Kidney glomerular epithelial cell (primary cell): Measurements from ENCODE around the gene SPINT3.

Experiments used
- DNase-seq: peaks from one replicate; lab custom pipeline; 2025; lab: John Stamatoyannopoulos, UW

The SPINT3 gene, protein sequence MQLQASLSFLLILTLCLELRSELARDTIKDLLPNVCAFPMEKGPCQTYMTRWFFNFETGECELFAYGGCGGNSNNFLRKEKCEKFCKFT

DNA sequence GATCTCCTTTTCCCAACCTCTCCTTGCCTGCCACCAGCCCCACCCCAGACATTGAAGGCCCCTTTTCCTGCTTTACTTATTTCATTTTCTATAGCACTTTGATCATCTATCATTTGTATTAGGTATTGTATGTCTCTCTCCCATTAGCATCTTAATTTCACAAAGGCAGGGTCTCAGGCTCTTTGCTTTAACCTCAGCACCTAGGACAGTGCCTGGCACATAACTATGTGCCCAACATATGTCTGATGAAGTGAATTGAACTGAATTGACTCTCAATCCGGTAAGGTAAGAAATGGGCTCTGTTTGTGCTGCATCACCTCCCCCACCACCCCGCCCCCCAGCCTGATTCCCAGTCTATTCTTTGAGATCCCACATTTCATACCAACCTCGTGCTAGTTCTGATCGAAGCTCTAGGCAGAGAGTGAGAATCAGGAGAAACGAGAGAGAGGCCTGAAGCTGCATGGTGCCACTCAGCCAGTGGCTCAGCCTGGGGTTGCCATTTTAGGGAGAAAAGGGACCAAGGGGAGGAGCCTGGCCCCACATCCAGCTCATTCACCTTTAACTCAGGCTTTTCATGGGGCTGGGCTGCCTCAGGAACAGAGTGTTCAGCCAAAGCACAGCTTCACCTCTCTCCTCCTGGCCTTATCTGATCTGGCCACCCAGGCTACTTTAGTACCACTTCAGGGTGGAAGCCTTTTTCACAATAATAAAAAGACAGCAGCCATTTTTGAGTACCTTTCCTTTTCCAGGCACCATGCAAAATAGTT is at the start of gene SPINT3:
Gene SPINT3 (minus strand): TSS at position 476 of the 767 bp plus-strand sequence. CDS start 14 bp downstream, at position 462.
- no peak for DNase-seq

DNA sequence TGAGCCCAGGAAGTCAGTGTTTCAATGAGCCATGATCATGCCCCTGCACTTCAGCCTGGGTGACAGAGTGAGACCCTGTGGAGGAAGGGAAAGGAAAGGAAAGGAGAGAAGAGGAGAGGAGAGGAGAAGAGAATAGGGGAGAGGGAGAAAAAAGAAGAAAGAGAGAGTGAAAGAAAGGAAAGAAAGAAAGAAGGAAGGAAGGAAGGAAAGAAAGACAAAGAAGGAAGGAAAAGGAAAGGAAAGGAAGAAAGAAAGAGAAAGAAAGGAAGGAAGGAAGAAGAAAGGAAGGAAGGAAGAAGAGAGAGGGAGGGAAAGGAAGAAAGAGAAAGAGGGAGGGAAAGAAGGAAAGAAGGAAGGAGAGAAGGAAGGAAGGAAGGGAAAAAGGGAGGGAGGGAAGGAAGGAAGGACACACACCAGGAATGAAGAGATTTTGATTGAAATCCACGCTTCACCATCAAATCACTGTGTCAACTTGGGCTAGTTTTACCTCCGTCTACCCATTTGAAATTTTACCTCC is 49.4 kb upstream of the SPINT3 start:
- DNase-seq = no peak

DNA sequence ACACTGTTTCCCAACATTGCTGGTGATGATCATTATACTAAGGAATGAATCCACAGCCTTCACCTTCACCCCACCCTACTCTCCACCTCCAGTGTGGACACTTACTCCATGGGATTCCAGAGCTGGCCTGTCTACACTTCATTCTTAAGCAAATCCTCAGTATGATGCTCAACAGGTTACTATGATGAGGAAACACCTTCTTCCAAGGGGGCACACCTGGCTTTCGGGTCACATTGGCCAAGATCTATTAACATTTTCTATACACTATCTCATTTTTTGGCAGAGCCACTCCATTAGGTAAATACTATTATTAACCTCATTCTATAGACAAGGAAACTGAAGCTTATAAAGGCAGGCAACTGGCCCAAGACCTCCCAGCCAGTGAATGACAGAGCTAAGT is 39.8 kb upstream of the SPINT3 start:
- no peak for DNase-seq

DNA sequence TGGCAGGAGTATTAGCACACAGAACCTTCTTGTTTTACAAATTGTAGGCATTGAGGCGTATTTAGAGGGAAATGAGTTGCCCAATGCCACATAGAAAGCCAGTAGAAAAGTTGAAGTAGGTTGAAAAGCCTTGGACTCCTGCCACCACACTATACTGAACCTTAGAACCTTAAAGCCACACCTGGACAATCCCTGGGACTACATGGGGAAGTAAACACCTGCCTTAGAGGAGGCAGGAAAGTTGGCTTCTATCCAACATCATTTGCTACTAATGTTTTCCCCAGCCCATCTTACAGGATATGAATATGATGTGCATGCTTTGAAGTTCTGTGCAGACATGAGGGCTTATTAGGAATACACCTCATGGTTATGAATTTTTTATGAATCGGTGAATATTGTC is 37.0 kb upstream of the SPINT3 start:
- DNase-seq = no peak

DNA sequence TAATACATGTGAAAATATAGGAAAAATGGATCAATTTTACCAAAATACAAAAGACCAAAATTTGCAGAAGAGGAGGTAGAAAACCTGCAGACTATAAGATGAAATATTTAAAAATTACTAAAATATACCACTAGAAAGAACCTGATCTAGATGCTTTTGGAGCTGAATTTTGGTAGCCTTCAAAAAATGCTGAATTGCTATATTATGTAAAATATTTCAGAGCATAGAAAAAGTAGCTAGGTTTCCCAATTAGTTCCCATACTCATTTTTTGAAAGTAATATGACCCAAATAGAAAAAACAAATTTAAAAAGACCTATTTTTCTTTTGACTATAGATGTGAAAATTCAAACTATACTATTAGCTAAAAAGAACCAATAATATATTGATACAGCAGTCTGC is 35.3 kb upstream of the SPINT3 start:
- DNase-seq = no peak

DNA sequence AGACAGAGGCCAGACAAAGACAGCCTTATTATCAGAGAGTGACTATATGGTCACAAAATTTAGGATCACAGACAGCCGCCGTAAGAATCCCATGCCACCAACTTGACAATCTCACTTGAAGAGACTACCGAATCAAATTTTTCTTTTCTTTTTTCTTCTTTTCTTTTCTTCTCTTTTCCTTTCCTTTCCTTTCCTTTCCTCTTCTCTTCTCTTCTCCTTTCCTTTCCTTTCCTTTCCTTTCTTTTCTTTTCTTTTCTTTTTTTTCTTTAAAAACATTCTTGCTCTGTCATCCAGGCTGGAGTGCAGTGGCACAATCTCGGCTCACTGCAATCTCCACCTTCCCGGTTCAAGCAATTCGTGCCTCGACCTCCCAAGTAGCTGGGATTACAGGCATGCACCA is 33.0 kb upstream of the SPINT3 start:
- DNase-seq = no peak

DNA sequence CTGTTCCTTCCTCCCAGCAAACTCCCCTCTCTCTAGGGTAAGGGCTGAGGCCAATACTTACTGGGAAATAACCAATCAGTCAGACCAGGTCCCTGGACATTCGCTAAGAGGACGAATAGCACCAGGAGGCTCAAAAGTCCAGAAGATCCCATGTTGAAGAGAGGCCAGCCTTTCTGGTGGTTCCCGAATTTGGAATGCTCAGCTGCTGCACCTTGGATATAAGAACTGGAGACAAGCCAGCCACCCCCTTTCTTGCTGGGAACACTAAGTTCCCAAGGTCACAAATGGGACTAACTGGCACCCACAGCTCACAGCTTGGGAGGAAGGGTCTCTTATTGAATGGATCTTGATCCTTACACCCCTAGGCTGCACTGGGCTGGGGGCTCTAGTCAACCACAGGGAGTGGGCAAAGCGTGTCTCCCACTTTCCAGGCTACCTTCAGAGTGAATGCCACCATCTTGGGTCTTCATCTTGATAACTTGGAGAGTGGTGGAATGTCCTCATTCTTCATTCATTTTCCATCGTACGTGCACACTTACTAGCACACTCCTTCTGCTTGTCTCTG is 31.9 kb upstream of the SPINT3 start, which contains the start of gene EPPIN:
Gene EPPIN (minus strand): TSS at position 196 of the 565 bp plus-strand sequence. CDS start 44 bp downstream, at position 152.
- no peak for DNase-seq

DNA sequence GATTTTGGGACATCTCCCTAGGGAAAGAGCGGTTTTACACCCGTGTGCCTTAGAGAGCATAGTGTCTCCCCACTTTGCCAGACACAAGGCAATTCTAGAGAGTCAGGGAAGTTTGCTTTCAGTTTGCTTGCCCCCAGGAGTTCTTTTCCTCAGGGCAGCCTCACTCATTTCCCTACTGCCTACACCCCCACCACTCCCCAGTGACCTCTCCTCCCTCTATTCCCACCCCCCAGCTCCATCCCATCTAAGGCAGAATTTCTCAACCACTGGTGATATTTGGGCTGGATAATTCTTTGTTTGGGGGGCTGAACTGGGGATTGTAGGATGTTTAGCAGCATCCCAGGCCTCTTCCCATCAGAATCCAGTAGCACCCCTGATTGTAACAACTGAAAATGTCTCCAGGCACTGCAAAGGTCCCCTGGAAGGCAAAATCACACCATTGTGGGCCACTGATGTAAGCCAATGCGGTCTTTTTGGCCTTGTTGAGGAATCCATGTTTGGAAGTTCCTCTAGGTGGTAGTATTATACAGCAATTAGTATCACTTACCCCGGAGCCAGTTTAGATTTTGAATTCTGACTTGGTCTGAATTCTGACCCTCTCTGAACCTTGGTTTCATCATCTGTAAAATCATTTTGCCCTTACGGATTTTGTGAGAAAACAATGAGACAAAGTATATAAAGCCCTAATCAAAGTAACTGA is 30.5 kb upstream of the SPINT3 start:
- peak; percentile 40 for DNase-seq

DNA sequence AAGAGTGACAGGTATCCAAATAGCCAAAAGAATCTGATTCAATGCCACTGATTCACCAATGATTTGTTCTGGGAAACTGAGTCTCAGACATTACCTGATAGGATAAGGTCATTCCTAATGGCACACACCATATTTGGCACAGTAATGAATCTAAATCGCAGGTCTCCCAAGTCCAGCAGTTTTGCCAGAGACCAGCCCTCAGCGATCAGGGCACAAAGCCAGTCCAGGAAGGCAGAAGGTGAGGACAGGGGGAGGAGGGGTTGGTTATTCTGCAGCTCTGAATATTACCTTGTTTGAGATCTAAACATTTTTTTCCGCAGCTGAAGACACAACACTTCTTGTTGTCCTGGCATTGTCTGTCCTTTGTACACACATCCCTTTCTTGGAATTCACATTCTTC is 29.9 kb upstream of the SPINT3 start:
- DNase-seq = no peak

DNA sequence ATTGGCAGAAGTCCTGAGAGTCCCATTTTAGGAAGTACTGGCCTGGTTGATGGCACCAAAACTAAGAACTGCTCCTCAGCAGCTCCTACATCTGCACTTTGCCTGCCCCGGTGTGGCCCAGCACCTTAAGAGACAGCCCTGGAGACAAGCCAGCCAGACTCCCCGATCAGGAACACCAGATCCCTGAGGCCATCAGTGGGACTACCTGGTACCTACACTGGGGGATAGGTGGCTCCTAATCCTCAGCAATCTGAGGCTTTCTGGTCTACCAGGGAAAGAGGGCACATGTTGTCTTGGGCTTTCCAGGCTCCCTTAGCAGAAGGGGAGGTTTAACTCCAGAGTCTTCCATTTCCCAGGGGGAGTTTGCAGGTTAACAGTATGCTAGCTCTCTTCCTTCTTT is 24.0 kb upstream of the SPINT3 start, which contains the start of gene WFDC6:
Gene WFDC6 (minus strand): TSS at position 101 of the 400 bp plus-strand sequence. CDS start 75 bp downstream, at position 26.
- DNase-seq = no peak

DNA sequence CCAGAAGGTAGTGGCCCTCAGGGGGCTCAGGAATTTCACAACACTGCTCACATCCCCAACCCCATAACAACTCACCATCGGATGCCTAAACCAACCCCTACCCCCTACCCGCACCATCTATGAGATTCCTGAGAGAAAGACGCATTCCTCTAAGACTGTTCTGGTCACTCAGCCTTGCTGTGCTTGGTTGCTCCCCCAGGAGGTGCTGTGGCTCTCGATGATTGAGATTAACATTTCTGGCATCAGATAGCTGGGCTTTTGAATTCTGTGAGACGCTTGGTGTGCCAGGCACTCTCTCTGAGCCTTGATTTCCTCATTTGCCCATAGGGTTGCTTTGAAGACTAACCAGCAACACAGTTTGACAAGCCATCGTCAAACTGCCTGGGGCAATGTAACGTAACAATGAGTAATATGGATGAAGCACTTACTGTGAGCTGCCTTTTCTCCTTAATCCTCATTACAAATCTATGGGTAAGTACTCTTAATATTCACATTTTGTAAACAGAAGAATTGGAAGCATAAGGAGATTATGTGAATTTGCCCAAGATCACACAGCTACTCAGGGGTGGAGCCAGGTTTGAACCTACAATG is 22.9 kb upstream of the SPINT3 start:
- no peak for DNase-seq

DNA sequence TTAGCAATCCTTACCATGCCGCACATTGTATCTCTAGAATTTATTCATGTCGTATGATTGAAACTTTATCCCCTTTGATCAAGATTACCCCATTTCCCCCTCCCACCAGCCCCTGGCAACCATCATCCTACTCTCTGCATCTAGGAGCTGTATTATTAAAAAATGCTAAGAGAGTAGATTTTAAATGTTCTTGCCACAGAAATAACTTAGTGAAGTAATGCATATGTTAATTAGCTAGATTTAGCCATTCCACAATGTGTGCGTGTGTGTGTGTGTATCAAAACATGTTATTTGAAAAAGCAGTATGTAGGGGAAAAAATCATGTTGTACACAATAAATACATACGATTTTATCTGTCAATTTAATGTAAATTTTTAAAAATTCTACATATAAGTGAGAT is 11.9 kb upstream of the SPINT3 start:
- no peak for DNase-seq

DNA sequence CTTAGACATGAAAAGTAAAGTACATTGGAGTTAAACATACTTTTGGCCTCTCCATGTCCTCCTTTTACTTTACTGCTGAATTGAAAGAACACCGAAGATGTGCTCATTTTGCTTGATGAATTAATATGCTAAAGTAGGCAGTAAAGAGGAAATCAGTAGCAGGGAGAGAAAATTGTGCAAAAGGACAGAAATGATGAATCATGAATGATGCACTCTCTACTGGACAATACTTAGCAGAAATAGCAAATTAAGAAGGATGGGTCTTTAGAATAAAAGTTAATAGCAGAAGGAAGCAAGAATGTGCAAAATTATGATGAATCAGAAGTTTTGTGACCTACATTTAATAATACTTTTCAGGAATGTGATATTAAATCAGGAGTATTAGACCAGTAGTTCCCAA is 8.4 kb upstream of the SPINT3 start:
- DNase-seq = no peak

DNA sequence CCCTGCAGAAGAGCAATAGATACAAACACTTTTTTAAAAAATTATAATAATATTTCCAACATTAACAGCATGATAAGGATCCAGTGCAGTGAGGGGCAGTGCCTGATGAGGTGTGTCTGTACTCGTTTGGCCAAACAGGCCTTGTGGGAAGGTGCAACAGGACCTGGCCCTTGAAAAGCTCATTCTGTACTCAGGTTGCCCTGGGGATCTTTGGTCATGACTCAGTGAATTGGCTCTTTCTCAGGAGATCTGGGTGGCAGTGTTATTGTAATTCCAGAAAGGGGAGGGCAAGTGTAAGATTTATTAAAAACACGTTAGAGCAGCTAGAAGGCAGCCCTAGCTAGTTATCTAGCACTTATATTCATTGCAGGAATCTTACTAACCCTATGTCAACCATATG is 2.9 kb upstream of the SPINT3 start:
- DNase-seq = peak; percentile 39

DNA sequence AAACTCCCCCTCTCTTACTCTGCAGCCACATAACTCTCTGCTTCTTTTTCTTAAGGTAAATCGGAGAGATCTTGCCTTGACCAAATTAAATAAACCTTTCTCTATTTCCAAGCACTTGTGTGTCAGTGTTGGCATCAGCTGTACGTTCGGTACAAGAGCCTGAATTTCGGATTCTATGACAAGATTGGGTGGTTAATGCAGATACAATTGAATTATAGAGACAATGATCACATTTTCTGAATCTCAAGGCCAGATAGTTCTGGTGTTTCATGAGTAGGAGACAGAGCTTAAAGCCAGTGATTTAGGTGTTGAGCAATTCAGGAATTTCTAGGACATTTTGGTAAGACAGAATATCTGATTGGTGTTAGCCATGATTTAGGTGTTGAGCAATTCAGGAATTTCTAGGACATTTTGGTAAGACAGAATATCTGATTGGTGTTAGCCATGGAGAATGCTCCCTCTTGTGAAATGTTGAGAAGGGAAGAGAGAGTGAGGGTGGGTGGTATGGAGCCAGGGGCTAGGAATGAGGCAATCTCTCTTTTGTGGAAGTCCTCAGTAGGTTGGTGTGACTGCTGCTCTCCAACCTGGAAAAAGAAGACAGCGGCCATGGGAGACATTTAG is 5.1 kb downstream of the SPINT3 start:
- no peak for DNase-seq

DNA sequence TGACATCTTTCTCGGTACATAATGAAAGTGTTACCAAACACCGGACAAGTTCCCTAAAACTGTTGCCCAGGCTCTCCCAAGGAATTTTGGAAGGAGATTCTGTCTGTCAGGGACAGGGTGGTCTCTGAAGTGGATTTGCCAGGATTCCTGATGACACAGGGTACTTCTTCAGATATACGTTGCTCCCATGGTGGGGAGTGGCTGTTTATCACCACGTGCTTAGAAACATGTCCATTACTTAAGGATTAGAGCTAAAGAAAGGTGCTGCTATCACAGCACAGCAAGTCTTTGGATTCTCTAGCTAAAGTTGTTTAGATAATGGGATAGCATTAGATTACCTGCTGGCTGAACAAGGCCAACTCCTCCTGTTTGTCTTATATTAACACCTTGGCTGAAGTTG is 6.3 kb downstream of the SPINT3 start:
- no peak for DNase-seq

DNA sequence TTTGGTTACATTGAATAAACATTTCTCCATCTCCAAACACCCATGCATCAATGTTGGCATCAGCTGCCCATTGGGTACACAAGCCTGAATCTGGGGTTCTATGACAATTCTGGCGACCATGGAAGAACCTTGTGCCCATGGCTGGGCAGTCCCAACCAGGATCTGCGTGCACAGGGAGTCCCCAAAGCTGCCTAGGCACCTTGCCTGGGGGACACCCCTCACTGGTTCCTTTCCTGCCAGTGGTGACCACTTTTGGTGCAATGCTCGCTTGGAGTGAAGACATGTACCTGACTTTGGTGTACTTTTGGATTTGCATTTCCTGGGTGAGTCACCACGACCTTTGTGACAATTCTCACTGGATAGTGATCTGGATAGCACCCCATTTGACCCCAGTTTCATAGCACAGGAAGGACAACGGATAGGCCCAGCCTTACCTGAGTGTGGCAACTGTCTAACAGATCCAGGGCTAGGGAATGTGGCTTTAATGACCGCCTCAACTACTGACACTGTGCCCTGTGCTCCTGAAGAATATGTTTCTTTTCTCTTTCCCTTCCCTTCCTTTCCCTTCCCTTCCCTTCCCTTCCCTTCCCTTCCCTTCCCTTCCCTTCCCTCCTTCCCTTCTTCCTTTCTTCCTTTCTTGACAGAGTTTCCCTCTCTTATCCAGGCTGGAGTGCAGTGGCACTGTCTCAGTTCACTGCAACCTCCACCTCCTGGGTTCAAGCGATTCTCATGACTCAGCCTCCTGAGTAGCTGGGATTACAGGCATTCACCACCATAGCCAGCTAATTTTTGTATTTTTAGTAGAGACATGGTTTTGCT is 7.1 kb downstream of the SPINT3 start:
- DNase-seq = no peak

DNA sequence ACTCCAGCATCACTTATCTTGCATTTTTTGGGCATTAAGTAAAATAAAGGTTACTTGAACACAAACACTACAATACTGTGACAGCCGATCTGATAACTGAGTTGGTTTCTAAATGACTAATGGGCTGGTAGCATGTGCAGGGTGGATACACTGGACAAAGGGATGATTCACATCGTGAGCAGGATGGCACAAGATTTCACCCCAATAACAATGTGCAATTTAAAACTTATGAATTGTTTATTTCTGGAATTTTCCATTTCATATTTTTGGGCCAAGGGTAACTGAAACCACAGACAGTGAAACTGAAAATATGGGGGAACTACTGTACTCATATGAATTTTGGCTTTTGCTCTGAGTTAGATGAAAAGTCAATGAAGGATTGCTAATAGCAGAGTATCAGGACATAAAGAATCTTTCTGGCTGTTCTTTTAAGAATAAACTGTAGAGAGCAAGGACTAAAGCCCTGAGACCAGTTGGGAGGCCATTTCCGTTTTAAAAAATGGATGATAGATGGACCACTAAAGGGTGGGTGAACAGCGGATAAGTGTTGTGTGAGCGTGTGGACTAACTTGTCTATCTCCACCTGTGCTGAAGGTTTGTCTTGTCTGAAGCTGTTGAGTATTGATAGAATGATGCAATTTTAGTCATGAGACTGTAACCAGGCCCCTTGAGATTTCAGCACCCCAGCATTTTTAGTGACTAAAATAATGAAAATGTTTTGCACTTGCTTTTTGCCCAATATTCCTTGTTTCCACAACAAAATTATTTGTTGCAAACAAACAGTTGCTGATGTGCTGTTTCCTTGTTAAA is 8.2 kb downstream of the SPINT3 start:
- no peak for DNase-seq

DNA sequence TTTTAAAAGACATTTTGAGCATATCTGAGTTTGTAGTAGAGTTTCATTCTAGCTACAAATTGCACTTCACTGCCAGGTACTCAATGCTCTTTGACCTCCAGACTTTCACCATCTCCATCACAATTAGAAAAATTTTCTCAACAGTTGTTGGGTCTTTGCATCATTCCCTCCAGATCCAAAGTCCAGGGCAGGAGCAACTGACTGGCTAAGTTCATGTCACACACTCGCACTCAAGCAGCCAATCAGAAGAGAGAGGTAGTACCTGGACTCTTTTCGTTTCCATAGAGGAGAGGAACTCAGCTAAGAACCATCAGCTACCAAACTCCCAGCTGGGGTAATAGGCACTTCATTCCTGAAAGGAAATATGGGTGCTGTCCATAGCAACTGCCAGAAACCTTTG is 9.0 kb downstream of the SPINT3 start:
- DNase-seq = no peak

DNA sequence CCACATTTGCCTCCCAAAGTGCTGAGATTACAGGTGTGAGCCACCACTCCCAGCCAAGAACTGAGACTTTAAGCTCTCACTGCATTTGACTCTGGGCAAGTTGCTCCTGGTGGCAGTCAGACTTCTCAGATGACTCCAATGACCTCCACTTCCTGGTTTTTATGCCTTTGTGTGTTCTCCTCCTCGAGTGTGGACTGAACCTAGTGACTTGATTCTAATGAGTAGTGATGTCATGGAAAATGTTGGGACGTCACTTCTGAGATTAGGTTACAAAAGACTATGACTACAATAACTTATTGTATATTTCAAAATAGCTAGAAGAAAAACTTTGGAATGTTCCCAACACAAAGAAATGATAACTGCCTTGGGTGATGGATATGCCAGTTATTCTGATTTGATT is 12.0 kb downstream of the SPINT3 start:
- no peak for DNase-seq
